ENCODE measurements around the gene SS18L1.
"Not testable (repeated sequence)": the region's sequence is repeated elsewhere in the genome, so short reads cannot be mapped to it uniquely, and the experiment has no call there.

Gene SS18L1

DNA sequence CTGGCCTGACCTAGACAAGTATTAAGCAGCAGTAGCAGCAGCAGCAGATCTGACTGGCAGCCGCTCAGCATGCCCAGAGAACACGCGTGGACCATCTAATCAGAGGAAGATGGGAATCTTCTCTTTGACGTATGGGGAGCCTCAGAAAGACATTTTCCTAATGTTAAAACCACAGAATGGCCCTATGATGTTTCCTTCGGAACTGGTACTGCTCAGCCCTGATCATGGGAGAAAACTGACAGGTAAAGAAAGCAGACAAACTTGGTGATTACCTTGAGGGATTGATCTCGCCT lies 6.5 kb upstream of the SS18L1 start:
- DNase-seq (ENCODE audit: low read depth), result no peak

DNA sequence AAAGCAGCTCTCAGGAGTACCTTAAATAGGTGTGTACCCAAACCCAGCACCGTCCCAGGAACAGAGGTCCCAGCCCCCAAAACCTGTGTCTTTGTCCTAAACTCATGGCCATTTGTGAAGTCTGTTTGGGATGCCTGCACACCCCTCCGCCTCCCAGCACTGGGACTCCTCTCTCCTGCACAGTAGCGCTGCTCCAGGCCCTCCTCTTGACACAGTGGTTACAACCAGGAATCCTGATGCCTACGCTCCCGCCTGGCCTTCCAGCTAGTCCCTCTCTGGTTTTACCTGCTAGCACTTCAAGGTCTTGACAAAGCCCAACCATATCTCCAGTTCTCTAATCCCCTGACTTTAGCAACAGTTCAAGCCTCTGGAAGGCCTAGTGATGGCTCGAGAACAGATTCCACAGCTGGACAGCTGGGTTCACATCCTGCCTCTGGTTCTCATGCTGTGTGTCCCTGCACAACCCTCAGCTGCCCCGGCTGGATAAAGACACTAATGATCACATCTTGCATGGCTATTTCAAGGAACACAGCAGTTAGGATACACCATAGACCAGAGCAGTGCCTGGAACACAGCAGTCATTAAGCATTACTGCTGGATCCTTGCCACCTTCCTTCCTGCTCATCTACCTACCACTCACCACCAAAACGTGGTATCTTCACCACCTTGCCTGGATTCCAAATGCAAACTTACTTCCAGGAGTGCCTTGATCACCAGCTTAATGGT lies 5.9 kb upstream of the SS18L1 start:
- no peak for DNase-seq (ENCODE audit: low read depth)

DNA sequence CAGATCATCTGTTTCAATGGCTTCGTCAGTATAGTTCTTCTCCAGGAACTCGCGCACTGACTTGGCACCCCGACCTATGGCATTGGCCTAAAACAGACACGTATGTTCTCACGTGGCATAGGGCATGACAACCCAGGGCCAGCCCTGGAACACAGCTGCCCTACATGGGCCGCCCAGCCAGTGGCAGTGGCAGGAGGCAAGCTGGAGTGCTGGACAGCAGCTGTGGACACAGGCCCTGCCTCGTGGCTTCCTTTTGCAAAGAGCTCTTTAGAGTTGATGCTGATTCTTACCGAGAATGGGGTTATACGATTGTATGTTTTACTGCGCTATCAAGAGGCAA lies 5.4 kb upstream of the SS18L1 start:
- DNase-seq (ENCODE audit: low read depth), result no peak

DNA sequence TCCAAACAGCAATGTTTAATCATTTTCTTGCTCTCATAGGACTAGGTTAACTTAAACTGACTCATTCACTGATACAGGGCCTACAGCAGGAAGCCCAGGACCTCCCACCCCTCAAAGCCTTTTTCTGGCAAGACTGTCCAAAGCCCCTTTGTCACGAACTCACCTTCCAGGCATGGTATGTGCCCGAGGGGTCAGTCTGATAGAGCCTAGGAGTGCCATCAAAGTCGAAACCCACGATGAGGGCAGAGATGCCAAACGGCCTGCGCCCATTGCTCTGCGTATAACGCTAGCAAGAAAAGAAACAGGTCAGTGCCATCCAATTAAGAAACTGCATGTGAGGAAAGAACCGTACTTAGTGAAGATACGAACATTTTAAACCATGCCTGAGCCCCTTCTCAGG lies 4.7 kb upstream of the SS18L1 start:
- no peak for DNase-seq (ENCODE audit: low read depth)

DNA sequence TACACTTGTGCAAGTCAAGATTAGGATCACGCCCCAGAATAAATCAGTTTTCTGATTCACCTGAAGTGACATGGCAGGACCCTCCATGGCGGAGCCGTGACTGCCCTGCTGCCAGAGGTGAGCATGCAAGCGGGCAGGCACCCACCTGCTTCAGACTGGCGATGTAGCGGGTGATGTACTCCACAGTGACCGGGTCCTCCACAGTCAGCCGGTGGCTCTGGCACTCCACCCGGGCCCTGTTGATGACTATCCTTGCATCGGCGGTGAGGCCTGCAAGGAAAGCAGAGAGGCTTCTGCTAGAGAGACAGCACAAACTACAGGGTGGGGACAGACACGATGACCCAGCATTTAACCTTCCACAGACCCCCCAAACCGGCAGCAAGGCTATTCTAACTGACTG lies 3.9 kb upstream of the SS18L1 start:
- no peak for DNase-seq (ENCODE audit: low read depth)

DNA sequence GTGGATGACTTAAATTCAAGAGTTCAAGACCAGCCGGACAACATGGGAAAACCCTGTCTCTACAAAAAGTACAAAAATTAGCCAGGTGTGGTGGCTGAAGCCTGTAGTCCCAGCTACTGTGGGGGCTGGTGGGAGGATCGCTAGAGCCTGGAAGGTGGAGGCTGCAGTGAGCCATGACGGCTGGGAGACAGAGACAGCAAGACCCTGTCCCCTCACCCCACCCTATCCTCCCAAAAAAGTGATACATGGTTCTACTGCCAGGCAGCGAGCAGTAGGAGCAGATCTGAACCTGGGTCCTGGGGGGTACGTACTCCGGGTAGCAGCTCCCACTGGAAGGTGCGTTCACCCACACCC lies 2.5 kb upstream of the SS18L1 start:
- DNase-seq (ENCODE audit: low read depth), result no peak

DNA sequence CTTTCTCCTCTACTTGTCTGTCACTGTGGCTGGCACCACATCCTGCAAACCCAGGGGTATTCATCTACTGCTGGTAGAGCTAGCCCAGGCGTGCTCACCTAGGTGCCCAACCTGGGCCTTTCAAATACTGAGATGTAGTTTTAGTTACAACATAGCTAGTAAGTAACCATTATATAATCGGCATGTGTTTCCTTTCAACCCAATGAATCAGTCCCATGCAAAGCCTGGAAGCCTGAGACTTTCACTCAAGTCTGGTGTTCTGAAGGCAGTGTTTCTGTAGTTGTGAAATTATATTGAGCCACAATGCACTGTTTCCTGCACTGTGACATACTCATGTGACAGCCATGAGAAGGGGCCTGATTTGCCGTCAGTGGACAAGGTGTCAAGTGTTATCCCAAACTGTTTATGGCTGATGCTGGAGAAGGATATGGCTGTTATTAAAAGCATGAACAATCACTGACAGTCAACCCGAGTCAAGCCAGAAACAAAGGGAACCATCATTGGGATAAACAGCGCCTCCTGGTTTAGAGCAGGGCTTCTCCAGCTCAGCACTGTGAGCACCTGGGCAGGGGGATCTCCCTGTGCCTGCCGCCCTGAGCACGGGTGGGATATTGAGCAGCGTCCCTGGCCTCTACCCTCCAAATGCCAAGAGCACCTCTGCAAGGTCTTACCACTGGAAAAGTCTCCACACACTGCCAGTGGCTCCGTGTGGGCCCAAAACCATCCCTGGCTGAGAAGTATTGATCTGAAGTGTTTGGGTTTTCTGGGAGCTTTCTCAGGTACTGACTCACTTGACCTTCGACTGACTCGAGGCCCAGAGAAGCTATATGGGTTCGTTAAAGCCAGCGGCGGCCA lies 1.9 kb upstream of the SS18L1 start:
- no peak for DNase-seq (ENCODE audit: low read depth)

DNA sequence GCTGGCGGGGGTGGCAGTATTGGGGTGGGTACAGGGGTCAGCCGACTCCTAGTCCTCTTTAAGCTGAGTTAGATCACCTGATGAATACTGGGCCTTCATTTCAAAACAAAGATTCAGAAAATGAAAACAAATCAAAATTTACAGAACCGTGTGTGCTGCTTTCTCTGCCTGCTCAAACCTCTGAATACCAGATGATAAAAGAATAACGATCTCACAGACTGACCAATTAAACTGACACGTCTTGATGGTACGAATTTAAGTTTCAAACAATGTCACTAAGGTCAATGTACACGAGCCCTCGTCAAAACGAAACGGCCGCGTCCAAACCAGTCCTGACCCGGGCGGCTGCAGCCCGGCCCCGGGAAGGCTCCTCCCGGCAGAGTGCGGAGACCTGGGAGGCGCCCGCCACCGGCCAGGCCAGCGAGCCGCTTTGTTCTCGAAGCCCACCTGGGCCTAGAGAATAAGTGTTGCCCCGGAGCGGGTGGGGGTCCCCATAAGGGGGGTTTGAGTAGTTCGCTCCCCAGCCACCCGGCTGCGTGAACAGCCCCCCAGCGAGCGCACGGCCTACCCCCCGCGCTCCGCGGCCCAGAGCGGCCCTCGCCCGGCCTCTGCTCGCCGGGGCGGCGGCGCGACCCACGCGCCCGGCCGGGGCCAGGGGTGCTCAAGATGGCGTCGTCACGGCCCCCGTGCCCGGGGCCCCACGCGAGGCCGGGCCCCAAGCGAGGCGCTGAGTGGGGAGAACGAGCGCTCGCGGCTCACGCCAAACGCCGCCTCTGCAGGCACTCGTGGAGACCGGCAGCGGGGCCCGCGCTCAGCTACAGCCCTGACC lies 1.1 kb upstream of the SS18L1 start:
- no peak for DNase-seq (ENCODE audit: low read depth)

DNA sequence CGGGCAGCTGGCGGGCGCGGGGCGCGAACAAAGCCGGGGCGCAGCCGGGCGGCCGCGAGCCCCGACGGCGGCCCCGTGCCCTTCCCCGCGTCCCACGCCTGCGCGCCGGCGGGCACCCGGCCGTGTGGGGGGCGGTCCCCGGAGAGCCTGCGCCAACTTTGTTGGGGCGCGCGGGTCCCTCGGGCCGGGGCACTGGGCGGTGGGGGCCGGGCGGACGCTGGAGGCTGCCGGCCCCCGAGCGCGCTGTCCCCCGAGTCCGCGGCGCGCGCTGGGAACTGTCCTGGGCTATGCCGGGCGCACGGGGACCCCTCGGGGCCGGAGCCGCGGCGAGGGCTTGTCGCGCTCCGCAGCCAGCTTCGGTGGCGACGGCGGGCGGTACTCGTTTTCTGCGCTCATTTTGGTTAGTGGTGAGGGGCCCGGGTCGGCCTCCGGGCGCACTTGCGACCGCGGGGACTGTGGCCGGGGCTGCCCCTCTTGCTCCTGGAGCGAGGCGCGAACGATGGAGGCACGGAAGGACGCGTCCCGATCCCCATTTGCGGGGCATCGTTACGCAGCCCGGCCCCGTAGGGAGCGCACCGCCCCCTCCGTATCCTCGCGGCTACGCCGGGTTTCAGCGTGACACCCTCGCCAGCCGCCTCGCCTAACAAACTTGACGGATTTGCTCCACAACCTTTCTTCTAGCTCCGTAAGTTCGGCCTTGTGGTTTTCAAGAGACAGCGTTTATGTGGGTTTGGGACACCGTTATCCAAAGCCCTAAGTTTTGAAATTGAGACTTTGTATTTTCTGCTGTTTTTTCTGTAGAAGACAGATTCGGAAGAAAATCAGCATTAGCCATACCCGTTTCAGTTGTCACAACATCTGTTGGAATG lies 622 bp downstream of the SS18L1 start:
- no peak for DNase-seq (ENCODE audit: low read depth)

DNA sequence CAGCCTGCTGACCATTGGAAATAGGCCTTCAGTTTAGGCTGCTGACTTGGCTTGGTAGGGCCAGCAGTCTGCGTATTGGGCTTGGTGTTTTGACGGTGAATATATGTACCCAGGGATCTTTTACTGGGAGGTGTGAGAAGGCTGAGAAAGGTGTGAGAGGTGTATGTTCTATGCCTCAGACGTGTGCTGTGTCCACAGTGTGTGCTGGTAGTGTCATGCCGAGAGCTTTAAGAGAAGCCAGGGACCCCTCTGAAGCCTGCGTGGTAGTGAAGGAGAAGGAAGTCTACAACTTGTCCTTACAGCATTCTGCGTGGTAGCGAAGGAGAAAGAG lies 2.1 kb downstream of the SS18L1 start:
- DNase-seq (ENCODE audit: low read depth), result no peak

DNA sequence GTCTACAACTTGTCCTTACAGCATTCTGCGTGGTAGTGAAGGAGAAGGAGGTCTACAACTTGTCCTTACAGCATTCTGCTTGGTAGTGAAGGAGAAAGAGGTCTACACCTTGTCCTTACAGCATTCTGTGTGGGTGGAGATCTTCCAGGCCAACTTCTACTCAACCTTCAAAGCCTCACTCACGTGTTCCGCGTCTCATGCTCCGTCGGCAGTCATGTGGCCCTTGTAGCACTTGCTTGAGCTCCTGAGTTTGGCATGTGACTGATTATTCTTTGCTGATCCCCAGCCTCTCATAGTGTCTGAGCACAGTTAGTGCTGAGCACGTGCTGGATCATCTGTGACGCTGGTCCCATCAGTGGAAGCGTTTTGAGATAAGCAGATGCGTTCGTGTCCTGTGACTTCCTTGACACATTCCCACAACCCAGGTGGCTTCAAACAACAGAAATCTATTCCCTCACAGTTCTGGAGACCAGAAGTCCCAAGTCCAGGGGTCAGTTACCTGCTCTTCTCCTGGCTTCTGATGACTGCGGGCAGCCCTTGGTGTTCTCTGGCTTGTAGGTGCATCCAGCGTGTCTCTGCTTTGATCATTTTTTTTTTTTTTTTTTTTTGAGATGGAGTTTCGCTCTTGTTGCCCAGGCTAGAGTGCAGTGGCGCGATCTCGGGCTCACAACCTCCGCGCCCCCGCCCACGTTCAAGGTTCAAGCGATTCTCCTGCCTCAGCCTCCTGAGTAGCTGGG lies 2.6 kb downstream of the SS18L1 start:
- DNase-seq (ENCODE audit: low read depth), result no peak

DNA sequence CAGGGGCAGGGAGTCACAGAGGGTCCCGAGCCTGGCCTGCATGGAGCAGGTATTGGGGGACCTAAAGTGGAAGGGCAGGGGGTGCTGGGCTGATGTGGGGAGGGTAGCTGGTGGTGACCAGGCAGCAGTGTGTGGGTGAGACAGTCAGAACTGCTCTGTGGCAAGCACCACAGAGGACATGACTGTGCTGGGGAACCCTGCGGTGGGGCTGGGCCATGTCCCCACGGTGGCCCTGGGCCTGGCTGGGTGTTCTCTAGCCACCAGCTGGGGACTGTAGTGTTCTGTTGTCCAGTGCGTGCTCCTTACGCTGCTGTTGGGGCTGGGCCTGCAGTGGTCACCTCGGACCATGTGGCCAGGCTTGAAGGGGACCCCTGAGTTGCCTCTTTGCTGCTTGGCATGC lies 3.6 kb downstream of the SS18L1 start:
- no peak for DNase-seq (ENCODE audit: low read depth)

DNA sequence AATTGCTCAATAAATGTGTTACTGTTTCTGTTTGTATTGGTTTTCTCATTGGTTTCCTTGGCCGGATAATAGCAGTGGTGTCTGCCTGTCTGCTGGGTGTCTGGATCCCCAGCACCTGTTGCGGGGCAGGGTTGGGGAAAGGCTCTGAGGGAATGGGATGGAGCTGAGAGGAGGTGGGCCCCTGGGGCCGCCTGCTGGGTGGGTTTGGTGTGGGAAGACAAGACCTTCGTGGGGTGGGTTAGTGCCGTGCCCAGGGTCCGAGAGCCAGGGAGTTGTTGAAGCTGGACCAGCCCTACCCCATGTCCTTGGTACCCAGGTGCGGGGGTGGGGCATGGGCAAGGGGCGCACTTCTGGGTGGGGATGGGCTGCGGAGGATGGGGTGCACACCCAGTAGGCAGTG lies 4.0 kb downstream of the SS18L1 start:
- no peak for DNase-seq (ENCODE audit: low read depth)

DNA sequence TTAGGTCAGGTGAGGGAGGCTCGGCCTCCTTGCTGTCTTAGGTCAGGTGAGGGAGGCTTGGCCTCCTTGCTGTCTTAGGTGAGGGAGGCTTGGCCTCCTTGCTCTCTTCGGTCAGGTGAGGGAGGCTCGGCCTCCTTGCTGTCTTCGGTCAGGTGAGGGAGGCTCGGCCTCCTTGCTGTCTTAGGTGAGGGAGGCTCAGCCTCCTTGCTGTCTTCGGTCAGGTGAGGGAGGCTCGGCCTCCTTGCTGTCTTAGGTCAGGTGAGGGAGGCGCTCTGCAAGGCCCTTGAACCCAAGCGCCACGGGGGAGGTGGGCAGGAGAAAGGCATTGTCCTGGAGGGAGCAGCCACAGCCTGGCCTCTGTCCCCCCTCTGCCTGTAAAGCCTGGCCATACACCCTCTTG lies 4.8 kb downstream of the SS18L1 start:
- not testable (repeated sequence) for DNase-seq (ENCODE audit: low read depth)

DNA sequence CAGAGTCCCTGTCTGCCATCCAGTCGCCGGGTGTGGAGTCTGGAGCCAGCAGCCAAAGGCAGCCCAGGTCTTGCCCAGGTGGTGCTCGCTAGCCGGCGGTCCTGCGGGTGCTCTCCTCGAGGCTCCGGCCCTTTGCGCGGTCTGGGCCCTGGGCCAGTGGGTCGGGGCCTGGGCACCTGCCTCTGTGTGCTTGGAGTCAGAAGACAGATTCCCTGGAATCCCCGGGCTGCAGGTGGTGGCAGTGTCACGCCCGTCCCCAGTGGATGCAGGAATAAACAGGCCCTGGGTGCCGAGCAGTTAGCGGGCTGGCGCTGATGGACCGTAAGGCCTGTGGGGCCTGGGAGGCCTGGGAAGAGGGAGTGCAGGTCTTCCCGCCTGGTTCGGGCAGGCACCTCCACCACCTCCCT lies 5.3 kb downstream of the SS18L1 start:
- no peak for DNase-seq (ENCODE audit: low read depth)

DNA sequence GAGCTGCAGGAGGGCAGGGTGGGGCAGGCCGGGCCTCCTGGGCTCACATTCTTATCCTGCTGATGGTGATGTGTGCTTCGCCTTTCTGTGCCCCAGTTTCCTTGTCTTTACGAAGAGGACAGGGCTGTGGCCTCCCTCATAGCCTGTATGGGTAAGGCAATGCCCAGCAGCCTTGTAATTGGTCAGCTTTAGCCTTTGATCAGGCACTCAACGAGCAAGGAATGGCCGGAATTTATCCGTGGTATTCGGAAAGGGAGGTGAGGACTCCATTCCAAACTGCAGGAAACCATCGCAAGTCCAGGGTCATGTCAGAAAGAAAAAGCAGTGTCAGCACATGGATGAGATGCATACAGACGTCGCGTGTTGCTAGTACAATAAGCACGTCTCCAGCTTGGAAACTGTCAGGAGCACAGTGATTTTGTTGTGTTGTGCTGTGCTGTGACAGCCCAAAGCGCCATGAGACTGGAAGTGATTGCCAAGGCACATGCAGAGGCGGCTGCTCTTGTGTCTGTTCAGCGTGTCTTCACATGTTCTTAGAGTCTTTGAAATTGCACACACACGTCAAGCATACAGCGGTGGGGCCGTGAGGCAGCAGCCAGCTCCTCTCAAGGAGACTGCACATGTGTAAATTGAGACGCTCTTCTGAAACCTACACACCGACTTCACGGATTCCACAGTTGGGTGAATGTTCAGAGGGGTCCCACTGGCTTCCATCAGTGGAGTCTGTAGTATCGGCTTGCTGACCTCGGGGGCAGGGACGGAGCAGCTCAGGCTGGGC lies 6.2 kb downstream of the SS18L1 start:
- DNase-seq (ENCODE audit: low read depth), result no peak

DNA sequence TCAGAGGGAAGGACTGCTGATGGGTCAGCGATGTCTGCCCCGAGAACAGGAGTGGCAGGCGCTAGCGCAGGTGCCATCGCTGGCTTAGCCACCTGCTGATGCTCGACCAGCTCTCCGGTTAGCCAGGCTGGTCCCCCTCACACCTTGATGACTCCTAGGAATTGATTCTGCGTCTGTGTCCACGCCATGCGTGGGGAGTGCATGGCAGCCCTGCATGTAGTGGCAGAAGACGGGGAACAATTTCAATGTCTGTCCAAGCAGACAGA lies 6.7 kb downstream of the SS18L1 start:
- DNase-seq (ENCODE audit: low read depth), result no peak

DNA sequence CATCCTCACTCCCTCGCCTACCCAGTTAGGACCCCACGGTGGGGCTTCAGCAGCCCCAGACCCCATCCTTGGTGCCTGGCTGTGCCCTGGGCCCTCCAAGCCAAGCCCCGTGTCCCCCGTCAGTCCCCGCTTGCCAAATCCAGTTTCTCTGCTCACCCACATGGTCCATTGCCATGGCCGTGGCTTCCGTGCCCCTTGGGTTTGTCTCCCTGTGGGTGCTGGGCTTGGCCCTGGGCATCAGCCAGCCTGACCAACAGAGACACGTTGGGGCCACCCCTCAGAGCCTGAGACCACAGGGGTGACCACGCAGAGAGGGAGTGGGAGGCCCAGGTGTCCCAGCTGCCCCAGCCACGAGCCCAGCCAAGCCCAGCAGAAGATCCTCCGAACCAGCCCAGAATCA lies 7.7 kb downstream of the SS18L1 start:
- no peak for DNase-seq (ENCODE audit: low read depth)

DNA sequence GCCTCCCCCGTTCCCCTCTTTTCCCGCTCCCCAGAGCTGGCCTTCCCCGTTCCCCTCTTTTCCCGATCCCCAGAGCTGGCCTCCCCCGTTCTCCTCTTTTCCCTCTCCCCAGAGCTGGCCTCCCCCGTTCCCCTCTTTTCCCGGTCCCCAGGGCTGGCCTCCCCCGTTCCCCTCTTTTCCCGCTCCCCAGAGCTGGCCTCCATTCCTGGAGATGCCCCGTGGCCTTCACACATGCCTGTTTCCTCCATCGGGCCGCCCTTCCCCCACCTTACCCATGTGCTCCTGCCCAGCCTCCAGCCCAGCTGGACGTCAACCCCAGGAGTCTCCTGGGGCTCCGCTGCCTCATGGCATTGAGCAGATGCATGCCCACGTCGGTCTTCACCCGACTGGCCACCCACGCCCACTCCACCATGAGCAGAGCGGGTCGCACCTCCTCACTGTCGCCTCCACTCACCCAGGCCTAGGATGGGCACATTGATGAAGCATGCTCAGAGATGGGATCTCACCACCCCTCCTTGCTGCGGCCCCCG lies 8.3 kb downstream of the SS18L1 start:
- no peak for DNase-seq (ENCODE audit: low read depth)

DNA sequence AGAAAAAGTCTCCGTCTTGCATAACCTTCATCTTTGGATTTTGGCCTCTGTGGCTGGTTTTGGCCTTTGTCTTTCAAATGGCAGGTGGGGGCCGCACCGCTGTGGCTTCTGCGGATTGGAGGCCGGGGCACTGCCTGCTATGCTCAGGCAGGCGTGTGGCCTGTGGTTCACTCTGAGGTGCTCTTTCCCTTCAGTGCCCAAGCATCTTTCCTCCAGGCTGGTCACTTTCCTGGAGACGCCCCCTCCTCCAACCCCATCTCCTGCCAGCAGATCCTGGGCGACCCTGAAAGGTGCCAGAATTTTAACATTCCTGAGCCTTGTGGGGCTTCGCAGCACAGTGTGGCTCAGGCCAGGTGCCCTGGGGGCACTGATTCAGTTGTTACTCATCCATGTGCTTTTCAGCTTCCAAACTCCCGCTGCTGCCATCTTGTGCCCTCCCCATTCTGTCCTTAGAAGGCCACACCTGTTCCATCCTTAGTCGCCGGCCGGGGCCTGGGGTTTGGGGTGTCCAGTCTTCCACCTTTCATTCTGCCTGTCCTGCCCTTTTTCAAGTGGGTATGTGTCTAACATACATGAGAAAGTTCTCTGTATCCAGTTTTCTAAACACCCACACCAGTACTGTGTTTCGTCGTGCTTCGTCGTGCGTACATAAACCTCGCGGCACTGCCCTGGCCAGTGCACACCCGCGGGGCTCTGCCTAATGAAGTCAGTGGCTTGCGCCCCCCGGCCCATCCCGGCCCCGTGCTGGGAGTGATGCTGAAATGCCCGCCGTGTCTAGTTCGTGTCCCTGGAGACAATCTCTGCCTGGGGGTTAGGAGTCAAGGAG lies 12.1 kb downstream of the SS18L1 start:
- no peak for DNase-seq (ENCODE audit: low read depth)
